Tibial nerve (tissue), 4 donors: ENCODE data around the gene MSI2. TPM values are rescaled to one million over a fixed set of nuclear protein-coding genes. Genes with fewer than 3 reads are reported as not detected.

Experiments
- DNase-seq, 2 donors: peaks; one replicate each; pipeline ENCODE4 v3.0.0-alpha.2; 2019; ENCODE audit warnings: low spot score in 2 of 2
- H3K27ac ChIP-seq, 4 donors: fragments of 200-600 bp; sonication (generic) in 3 of 4; one replicate each; pipeline ENCODE4 v1.5.1; 2017 to 2019; ENCODE audit warnings: mild to moderate bottlenecking in 1 of 4
- H3K27me3 ChIP-seq, 2 donors: fragments of 200-600 bp; sonication (generic) in 1 of 2; one replicate each; pipeline versions ENCODE4 v1.5.1 to v1.6.0; 2017 to 2019
- H3K36me3 ChIP-seq, 3 donors: fragments of 200-600 bp; sonication (generic); one replicate each; pipeline ENCODE4 v1.5.1; 2018 to 2019
- H3K4me1 ChIP-seq, 4 donors: fragments of 200-600 bp; sonication (generic) in 3 of 4; one replicate each; pipeline ENCODE4 v1.5.1; 2017 to 2019
- H3K4me3 ChIP-seq, 4 donors: fragments of 200-600 bp; sonication (generic) in 3 of 4; one replicate each; pipeline ENCODE4 v1.5.1; 2017 to 2019; ENCODE audit warnings: mild to moderate bottlenecking in 1 of 4, moderate library complexity in 1 of 4
- H3K9me3 ChIP-seq, 4 donors: fragments of 200-600 bp; sonication (generic) in 3 of 4; one replicate each; pipeline ENCODE4 v1.5.1; 2017 to 2019
- EP300 ChIP-seq, 2 donors: sonication (generic); formaldehyde crosslinking; IDR thresholded peaks; one replicate each; pipeline ENCODE4 v1.6.1; 2017; ENCODE audit warnings: antibody characterized with exemption in 2 of 2, mild to moderate bottlenecking in 1 of 2
- POLR2A ChIP-seq, 2 donors: fragments of 450-650 bp; IDR thresholded peaks; one replicate each; pipeline ENCODE4 v1.6.1; 2017; ENCODE audit warnings: antibody characterized with exemption in 2 of 2, mild to moderate bottlenecking in 2 of 2, moderate library complexity in 2 of 2
- WGBS, 2 donors: methylation state at CpG; one replicate each; pipeline ENCODE4 v1.1.5; 2018; 5-methylcytosine and 5-hydroxymethylcytosine counted together
- total RNA-seq, 4 donors: library from RNA; depleted of rRNA; stranded (reverse); fragments of >200 nt; gene quantifications; one replicate each; pipeline ENCODE4 v1.1.0, GENCODE V29; 2016
- TF ChIP-seq, protein P1 (sequence below), 5 experiments: fragments of 200-600 bp in 3 of 5; fragments of 450-650 bp in 2 of 5; sonication (generic) in 3 of 5; IDR thresholded peaks; one replicate each; pipeline ENCODE4 v1.5.1; 2016 to 2019; ENCODE audit warnings: antibody characterized with exemption in 5 of 5, mild to moderate bottlenecking in 3 of 5, moderate library complexity in 2 of 5

MSI2 gene
- total RNA-seq, 4 donors from 2014 or later = 11.5 to 18.3 (median 14.2) TPM

DNA sequence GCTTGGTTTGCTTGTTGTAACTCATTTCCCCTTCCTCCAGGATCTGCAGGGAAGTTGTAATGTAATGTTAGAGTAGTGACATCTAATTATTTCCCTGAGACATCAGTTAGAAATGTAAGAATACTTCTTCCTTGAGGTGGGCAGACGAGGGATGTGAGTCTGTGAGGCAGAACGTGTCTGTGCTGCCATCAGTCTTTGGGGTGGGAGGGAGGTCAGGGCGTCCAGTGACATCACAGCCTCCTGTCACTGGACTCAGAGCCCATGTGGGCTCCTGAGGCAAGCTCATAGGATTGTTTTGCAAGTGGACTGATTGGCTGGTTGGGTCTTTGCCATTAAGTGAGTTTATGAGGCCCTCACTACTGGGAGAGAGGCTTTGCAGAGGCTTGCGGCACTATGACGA, 300.0 kb downstream of the MSI2 start:
- H3K27ac ChIP-seq = no peak overlapping the region
- H3K36me3 ChIP-seq = no peaks in the 10 kb centered on the region
- no peak overlapping the region for H3K4me3 ChIP-seq
- peaks cover 0 to 38% (median 11%) of the 10 kb centered on the region in 4 donors for H3K4me1 ChIP-seq
- H3K9me3 ChIP-seq = no peaks in the 10 kb centered on the region
- TF ChIP-seq, protein P1, sequence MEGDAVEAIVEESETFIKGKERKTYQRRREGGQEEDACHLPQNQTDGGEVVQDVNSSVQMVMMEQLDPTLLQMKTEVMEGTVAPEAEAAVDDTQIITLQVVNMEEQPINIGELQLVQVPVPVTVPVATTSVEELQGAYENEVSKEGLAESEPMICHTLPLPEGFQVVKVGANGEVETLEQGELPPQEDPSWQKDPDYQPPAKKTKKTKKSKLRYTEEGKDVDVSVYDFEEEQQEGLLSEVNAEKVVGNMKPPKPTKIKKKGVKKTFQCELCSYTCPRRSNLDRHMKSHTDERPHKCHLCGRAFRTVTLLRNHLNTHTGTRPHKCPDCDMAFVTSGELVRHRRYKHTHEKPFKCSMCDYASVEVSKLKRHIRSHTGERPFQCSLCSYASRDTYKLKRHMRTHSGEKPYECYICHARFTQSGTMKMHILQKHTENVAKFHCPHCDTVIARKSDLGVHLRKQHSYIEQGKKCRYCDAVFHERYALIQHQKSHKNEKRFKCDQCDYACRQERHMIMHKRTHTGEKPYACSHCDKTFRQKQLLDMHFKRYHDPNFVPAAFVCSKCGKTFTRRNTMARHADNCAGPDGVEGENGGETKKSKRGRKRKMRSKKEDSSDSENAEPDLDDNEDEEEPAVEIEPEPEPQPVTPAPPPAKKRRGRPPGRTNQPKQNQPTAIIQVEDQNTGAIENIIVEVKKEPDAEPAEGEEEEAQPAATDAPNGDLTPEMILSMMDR (IDR thresholded peaks at IDR 0.05) = no peak
- TF ChIP-seq POLR2A (IDR thresholded peaks at IDR 0.05) (no peak), EP300 (IDR thresholded peaks at IDR 0.05) (no peak)
- peaks cover 0 to 10% of the 10 kb centered on the region in 2 donors for H3K27me3 ChIP-seq
- 97 to 99% methylated on average over 5 of the region's 5 CpGs for WGBS, 2 donors
- DNase-seq = no peak

GRCh38 chr17:57556977-57557376, 300.7 kb downstream of the MSI2 start:
- DNase-seq = no peak
- no peaks in the 10 kb centered on the region for H3K9me3 ChIP-seq
- H3K4me3 ChIP-seq = no peak overlapping the region
- H3K27me3 ChIP-seq = peaks cover 0 to 4% of the 10 kb centered on the region in 2 donors
- no peak overlapping the region for H3K27ac ChIP-seq
- peaks cover 0 to 34% (median 11%) of the 10 kb centered on the region in 4 donors for H3K4me1 ChIP-seq
- WGBS, 2 donors = 91 to 96% methylated on average over 8 of the region's 8 CpGs
- no peaks in the 10 kb centered on the region for H3K36me3 ChIP-seq
- no peak for TF ChIP-seq POLR2A (IDR thresholded peaks at IDR 0.05)
- TF ChIP-seq, protein P1 (IDR thresholded peaks at IDR 0.05) = no peak

DNA sequence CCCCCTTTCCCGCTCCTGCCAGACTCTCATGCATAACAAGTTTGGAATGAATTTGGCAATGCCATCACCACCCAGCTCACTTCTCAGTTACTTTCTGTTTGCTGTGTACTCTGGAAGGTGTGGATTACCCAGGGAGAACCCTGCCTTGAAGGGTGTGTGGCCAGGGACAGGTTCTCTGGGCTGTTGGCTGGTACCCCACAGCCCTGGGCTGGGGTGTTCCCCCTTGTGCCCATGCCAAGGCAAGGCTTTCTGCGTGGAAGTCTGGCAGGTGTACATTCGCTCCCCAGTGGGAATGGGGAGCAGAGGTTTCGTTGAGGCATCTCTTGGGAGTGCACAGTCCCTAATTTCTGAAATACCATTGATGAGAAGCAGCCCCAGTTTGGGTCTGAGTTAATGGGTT, 301.1 kb downstream of the MSI2 start:
- 57 to 74% methylated on average over 4 of the region's 4 CpGs for WGBS, 2 donors

GRCh38 chr17:57557834-57558681, 301.7 kb downstream of the MSI2 start:
- no peaks in the 10 kb centered on the region for H3K27me3 ChIP-seq
- no peaks in the 10 kb centered on the region for H3K36me3 ChIP-seq
- no peak for DNase-seq
- TF ChIP-seq, protein P1 (IDR thresholded peaks at IDR 0.05) = no peak
- TF ChIP-seq POLR2A (IDR thresholded peaks at IDR 0.05) (no peak), EP300 (IDR thresholded peaks at IDR 0.05) (no peak)
- H3K4me1 ChIP-seq = peaks cover 0 to 25% (median 6%) of the 10 kb centered on the region in 4 donors
- H3K27ac ChIP-seq = no peak overlapping the region
- H3K9me3 ChIP-seq = no peaks in the 10 kb centered on the region
- H3K4me3 ChIP-seq = no peak overlapping the region
- 27 to 39% methylated on average over 22 of the region's 22 CpGs for WGBS, 2 donors

More for the DNA sequence above, 301.1 kb downstream of the MSI2 start:
- Histone ChIP-seq H3K9me3 (no peaks in the 10 kb centered on the region), H3K4me1 (peaks cover 0 to 30% (median 10%) of the 10 kb centered on the region in 4 donors), H3K27me3 (no peaks in the 10 kb centered on the region), H3K27ac (no peak overlapping the region), H3K4me3 (no peak overlapping the region), H3K36me3 (no peaks in the 10 kb centered on the region)
- DNase-seq = no peak
- no peak for TF ChIP-seq EP300 (IDR thresholded peaks at IDR 0.05)
- TF ChIP-seq POLR2A (IDR thresholded peaks at IDR 0.05) = no peak

DNA sequence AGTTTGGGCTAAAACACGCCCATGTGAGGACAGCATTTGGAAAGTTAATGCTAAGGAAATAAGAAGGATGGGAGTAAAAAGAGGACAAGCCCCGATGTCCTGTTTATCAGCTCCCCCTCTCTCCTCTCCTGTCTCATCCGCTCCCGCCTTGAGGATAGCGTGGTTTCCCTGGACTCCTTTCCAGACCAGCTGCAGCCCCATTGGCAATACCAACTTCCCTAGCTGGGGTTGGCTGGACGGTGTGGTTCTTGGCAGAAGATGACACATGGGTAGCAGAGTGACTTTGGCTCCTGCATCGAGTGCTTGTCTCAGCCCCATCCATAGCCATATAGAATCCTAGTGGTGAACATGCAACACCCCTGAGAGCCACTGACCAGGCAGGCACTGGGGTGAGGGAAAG, 302.9 kb downstream of the MSI2 start:
- no peak overlapping the region for H3K4me3 ChIP-seq
- no peaks in the 10 kb centered on the region for H3K9me3 ChIP-seq
- TF ChIP-seq POLR2A (IDR thresholded peaks at IDR 0.05) (no peak), EP300 (IDR thresholded peaks at IDR 0.05) (no peak)
- TF ChIP-seq, protein P1 (IDR thresholded peaks at IDR 0.05) = no peak
- H3K27ac ChIP-seq = no peak overlapping the region
- WGBS, 2 donors = 93 to 97% methylated on average over 7 of the region's 7 CpGs
- DNase-seq = no peak
- no peaks in the 10 kb centered on the region for H3K36me3 ChIP-seq
- H3K4me1 ChIP-seq = peaks cover 0 to 15% (median 6%) of the 10 kb centered on the region in 4 donors
- no peaks in the 10 kb centered on the region for H3K27me3 ChIP-seq
